IPS-18a (cell line): ENCODE data around the gene SYT12.

Experiments
- H3K27ac ChIP-seq: one replicate; pipeline ENCODE4 v1.5.1; 2013; ENCODE audit warnings: low read length
- H3K27me3 ChIP-seq: one replicate; pipeline ENCODE4 v1.6.1; 2013; ENCODE audit warnings: mild to moderate bottlenecking, low read length; ENCODE audit not compliant: control insufficient read depth, insufficient read depth
- H3K36me3 ChIP-seq: one replicate; pipeline ENCODE4 v1.6.1; 2013; ENCODE audit warnings: low read depth, low read length; ENCODE audit not compliant: control insufficient read depth
- H3K4me1 ChIP-seq: one replicate; pipeline ENCODE4 v1.6.1; 2013; ENCODE audit warnings: low read depth, low read length; ENCODE audit not compliant: control insufficient read depth
- H3K4me3 ChIP-seq: one replicate; pipeline ENCODE4 v1.5.1; 2013; ENCODE audit warnings: low read length
- H3K9ac ChIP-seq: one replicate; pipeline ENCODE4 v1.6.1; 2013; ENCODE audit warnings: mild to moderate bottlenecking, low read length, moderate library complexity
- H3K9me3 ChIP-seq: one replicate; pipeline ENCODE4 v1.6.1; 2013; ENCODE audit warnings: low read depth, low read length; ENCODE audit not compliant: control insufficient read depth

SYT12 gene, protein sequence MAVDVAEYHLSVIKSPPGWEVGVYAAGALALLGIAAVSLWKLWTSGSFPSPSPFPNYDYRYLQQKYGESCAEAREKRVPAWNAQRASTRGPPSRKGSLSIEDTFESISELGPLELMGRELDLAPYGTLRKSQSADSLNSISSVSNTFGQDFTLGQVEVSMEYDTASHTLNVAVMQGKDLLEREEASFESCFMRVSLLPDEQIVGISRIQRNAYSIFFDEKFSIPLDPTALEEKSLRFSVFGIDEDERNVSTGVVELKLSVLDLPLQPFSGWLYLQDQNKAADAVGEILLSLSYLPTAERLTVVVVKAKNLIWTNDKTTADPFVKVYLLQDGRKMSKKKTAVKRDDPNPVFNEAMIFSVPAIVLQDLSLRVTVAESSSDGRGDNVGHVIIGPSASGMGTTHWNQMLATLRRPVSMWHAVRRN

DNA sequence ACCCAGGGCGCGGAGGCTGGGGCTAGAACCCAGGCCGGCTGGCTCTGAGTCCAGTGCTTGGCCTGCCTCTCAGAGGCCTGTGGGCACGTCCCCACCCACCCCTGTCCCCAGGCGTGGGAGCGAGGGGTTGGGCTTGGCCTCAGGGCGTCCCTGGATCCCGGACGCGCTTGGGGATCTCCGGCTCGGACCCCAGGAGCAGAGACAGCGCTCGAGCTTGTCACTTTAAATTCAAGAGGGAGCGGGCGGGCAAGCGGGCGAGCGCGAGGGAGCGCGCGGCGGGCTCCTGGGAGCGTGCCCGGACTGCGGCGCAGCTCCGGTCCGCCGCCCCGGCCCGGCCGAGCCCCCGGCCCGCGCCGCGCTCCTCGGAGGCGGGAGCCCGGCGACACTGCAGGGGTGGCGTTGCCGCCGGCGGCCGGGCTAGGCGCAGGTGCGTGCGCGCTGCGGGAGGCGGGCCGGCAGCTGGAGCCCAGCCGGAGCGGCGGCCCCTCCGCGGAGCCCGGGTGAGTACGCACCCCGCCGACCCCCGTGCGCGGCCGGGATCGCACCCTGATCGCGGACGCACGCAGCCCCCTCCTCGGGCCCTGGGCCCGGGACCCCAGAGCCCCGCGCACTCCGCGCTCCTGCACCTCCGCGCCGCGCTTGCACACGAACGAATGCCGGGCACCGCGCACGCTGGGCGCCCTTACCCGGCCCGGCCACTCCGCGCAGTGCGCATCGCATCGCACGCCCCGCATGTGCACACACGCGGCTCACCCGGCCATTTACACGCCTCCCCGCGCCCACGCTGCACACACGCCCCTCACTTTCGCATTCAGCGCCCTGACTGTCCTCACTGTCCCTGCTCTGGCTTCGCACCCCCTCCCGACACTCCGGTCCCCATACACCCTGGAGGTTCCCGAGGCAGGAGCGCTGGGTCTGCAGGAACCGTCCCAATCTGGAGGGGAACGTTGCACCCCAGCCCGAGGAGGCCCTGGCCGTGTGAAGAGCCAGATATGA lies at the start of gene SYT12:
TSS of gene SYT12 (plus strand) at position 174 of the 996 bp plus-strand sequence. CDS start 7,011 bp downstream, outside the sequence.
- peak within 1 kb of the TSS; percentile 49 for H3K4me3 ChIP-seq
- H3K4me1 ChIP-seq = peaks cover 3% of the 10 kb centered on the region
- H3K9ac ChIP-seq = no peak within 1 kb of the TSS
- H3K27me3 ChIP-seq = peaks cover 36% of the 10 kb centered on the region
- no peak within 1 kb of the TSS for H3K27ac ChIP-seq
- no peaks in the 10 kb centered on the region for H3K36me3 ChIP-seq
- no peaks in the 10 kb centered on the region for H3K9me3 ChIP-seq

DNA sequence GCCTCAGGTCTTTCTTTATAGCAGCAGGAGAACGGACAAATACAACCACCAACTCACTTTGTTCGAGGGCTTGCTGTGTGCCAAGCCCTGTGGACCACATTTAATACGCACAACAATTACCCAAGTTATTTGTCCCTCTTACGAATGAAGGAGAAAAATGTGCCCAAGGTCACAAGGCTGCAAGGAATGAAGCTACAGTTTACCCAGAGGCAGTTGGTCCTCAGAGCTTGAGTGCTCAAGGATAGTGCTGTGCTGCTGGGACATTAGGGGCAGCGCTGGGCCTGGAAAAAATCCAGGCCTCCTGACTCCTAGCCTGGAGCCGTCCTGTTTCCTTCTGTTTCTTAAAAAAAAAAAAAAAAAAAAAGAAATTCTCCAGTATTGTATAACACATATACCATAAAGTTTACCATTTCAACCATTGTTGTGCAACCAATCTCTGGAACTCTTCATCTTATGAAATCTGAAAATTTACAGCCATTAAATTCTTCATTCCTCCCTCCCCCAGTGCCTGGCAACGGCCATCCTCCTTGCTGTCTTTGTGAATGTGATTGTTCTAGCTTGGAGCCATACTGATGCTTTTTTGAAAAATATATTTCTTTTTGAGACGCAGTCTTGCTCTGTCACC lies 48.9 kb upstream of the SYT12 start:
- Histone ChIP-seq H3K4me1 (no peaks in the 10 kb centered on the region), H3K27ac (no peak overlapping the region)

DNA sequence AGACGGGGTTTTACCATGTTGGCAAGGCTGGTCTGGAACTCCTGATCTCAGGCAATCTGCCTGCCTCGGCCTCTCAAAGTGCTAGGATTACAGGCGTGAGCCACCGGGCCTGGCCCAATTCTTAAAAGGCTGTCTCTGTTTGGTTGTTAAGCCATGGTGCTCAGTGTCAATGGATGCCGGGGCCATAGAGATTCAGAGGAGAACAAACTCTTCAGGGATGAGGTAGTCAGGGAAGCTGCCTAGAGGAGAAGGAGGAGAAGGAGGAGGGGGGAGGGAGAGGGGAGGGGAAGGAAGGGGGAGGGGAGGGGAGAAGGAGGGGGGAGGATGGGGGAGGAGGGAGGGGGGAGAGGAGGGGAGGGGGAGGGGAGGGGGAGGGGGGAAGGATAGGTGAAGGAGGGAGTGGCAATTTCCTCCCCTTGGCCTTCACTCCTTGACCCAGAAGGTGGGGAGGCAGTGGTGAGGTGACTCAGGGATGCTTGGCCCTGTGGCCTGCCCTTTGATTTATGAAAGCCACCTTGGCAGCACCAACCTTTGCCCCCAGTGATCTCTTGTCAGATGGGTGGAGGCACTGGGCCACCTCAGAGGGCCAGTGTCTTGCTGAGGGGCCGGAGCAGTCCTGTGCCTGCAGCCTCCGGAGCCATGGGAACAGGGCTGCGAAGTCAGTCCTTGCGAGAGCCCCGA lies 48.1 kb upstream of the SYT12 start, which contains the start of gene C11orf86:
TSS of gene C11orf86 (plus strand) at position 581 of the 681 bp plus-strand sequence. CDS start at position 640, 59 bp downstream.
- H3K27ac ChIP-seq = no peak within 1 kb of the TSS
- no peaks in the 10 kb centered on the region for H3K4me1 ChIP-seq
- H3K36me3 ChIP-seq = no peaks in the 10 kb centered on the region
- no peaks in the 10 kb centered on the region for H3K9me3 ChIP-seq
- no peaks in the 10 kb centered on the region for H3K27me3 ChIP-seq
- H3K9ac ChIP-seq = no peak within 1 kb of the TSS
- H3K4me3 ChIP-seq = no peak within 1 kb of the TSS

More for the DNA sequence above, 48.9 kb upstream of the SYT12 start:
- Histone ChIP-seq H3K9ac (no peak overlapping the region), H3K27me3 (no peaks in the 10 kb centered on the region), H3K4me3 (no peak overlapping the region), H3K9me3 (no peaks in the 10 kb centered on the region), H3K36me3 (no peaks in the 10 kb centered on the region)

DNA sequence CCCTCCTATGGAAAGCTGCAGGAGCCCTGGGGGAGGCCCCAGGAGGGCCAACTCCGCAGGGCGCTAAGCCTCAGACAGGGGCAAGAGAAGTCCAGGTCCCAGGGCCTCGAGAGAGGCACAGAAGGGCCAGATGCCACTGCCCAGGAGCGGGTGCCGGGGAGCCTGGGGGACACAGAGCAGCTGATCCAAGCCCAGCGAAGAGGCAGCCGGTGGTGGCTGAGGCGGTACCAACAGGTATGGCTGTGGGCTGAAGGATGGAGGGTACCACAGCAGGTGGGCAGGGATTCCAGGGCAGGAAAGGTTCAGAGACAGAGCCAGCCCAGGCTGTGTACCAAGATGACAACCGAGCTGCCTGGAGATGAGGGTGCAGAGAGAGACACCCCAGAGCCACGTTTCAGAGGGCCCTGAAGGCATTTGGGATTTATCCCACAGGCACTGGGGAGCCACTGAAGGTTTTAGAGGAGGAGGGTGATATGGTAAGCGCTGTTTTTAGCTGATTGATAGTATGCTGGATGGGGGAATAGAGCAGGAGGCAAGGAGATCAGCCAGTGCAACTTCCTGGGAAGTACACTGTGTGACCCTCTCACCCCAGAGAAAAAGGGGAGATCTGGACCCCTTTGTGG lies 47.4 kb upstream of the SYT12 start:
- H3K4me1 ChIP-seq = no peaks in the 10 kb centered on the region
- no peaks in the 10 kb centered on the region for H3K9me3 ChIP-seq
- H3K4me3 ChIP-seq = no peak overlapping the region
- no peaks in the 10 kb centered on the region for H3K36me3 ChIP-seq
- no peak overlapping the region for H3K9ac ChIP-seq
- H3K27me3 ChIP-seq = no peaks in the 10 kb centered on the region
- H3K27ac ChIP-seq = no peak overlapping the region

DNA sequence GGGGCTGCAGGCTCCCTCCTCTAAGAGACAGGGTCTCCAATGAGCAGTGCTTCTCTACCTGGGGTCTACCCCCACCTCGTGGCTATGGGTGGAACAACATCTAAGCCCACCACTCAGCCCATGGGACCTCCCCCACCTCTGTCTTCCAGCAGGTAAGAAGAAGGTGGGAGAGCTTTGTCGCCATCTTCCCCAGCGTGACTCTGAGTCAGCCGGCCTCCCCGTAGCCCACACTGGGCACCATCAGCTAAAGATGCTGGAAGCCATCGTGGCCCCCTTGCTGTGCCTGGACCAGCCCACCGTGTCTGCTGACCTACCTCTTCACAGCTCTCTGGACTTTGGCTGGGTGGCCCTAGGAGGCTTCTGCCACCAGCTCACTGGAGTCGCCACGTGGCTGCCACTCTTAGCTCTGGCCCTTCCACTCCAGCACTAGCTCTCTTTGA lies 46.9 kb upstream of the SYT12 start:
- Histone ChIP-seq H3K27me3 (no peaks in the 10 kb centered on the region), H3K4me3 (no peak overlapping the region), H3K4me1 (no peaks in the 10 kb centered on the region), H3K36me3 (no peaks in the 10 kb centered on the region), H3K9me3 (no peaks in the 10 kb centered on the region), H3K9ac (no peak overlapping the region), H3K27ac (no peak overlapping the region)

DNA sequence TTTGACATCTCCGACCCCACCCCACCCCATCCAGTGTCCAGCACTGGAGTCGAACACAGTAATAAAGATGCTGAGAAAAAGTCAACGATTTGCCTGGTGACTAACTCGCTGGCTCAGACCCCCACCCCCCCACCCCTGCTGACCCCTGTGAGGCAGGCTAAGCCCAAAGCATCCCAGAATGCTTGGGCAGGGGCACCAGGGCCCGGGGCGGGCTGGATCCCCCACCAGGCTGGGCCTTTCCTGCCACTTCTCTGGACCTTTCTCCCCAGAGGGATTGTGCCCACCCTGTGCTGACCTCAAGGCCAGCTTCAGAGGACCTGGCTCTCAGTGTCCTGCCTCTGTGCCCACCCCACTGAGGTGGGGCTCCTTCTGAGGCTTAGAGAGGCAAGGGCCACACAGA lies 46.0 kb upstream of the SYT12 start:
- Histone ChIP-seq H3K9me3 (no peaks in the 10 kb centered on the region), H3K9ac (no peak overlapping the region), H3K4me3 (no peak overlapping the region), H3K36me3 (no peaks in the 10 kb centered on the region), H3K27ac (no peak overlapping the region), H3K4me1 (no peaks in the 10 kb centered on the region), H3K27me3 (no peaks in the 10 kb centered on the region)

DNA sequence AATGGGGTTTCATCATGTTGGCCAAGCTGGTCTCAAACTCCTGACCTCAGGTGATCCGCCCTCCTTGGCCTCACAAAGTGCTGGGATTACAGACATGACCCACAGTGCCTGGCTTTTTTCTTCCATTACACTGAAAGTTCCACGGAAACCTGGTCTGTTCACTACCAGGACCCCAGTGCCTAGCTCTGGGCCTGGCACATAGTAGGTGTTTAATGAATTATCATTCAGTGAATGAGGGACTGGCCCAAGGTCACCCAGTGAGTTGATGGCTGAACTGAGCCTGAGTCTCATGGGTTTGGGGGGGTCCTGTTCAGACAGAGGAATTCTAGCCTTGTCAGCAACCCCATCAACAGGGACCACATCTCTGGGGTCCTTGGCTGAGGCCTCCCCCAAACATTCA lies 44.7 kb upstream of the SYT12 start:
- H3K4me1 ChIP-seq = no peaks in the 10 kb centered on the region
- no peaks in the 10 kb centered on the region for H3K27me3 ChIP-seq
- H3K36me3 ChIP-seq = no peaks in the 10 kb centered on the region
- no peak overlapping the region for H3K4me3 ChIP-seq
- no peak overlapping the region for H3K9ac ChIP-seq
- H3K9me3 ChIP-seq = no peaks in the 10 kb centered on the region
- no peak overlapping the region for H3K27ac ChIP-seq

DNA sequence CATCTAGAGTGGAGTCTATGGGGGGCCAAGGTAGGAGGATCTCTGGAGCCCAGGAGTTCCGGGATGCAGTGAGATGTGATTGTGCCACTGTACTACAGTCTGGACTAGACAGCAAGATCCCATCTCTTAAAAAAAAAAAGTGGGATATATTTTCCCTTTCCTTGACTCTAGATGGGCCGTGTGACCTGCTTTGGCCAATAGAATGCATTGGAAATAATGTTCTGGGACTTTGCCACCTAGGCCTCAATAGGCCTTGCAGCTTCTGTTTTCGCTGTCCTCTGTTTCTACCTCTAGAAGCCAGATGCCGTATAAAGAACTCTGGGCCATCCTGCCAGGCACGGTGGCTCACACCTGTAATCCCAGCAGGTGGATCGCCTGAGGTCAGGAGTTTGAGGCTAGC lies 44.2 kb upstream of the SYT12 start:
- Histone ChIP-seq H3K4me3 (no peak overlapping the region), H3K4me1 (no peaks in the 10 kb centered on the region), H3K9ac (no peak overlapping the region), H3K36me3 (no peaks in the 10 kb centered on the region), H3K9me3 (no peaks in the 10 kb centered on the region), H3K27ac (no peak overlapping the region), H3K27me3 (no peaks in the 10 kb centered on the region)

DNA sequence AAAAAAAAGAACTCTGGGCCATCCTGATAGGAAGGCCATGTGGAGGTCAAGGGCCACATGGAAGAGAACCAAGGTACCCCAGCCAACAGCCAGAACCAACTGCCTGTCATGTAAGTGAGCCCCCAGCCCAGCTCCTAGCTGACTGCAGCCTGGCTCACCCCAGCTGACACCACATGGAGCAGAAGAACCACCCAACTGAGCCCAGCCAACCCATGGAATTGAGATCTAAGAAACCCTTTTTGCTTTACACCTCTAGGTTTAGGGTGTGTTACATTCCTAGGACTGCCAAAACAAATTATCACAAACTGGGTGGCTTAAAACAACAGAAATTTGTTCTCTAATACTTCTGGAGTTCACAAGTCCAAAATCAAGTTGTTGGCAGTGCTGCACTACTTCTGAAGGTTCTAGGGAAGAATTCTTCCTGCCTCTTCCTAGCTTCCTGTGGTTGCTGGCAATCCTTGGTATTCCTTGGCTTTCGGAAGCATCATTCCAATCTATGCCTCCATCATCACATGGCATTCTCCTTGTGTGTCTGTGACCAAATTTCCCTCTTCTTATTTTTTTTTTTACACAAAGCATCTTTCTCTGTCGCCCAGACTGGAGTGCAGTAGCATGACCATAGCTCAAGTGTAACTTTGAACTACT lies 43.5 kb upstream of the SYT12 start:
- Histone ChIP-seq H3K27me3 (no peaks in the 10 kb centered on the region), H3K36me3 (no peaks in the 10 kb centered on the region), H3K9me3 (no peaks in the 10 kb centered on the region), H3K9ac (no peak overlapping the region), H3K4me3 (no peak overlapping the region), H3K4me1 (no peaks in the 10 kb centered on the region), H3K27ac (no peak overlapping the region)

DNA sequence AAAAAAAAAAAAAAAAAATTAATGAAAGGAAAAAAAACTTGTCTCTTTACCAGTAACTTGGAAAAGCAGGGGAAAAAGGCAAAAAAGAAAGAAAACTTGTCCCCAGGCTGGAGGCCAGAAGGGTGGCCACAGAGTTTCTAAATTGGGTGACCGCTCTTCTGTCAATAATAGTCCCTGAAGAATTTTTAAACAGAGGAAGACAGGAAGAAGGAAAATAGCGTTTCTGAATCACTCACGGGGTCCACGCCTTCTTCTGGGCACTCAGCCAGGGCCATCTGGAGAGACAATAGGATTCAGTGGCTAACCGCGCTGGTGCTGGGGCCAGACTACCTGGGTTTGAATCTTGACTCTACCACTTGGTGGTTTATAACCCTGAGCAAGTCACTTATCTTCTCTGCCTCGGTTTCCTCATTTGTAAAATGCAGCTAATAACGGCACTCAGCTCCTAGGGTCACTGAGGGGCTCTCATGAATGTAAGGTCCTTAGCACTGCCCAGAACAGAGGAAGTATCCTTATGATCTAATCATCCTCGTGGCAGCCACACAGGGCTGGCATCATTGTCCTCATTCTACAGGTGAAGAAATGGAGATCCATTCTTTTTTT lies 40.9 kb upstream of the SYT12 start:
- no peaks in the 10 kb centered on the region for H3K36me3 ChIP-seq
- H3K4me3 ChIP-seq = no peak overlapping the region
- no peak overlapping the region for H3K9ac ChIP-seq
- no peaks in the 10 kb centered on the region for H3K27me3 ChIP-seq
- no peaks in the 10 kb centered on the region for H3K4me1 ChIP-seq
- H3K9me3 ChIP-seq = no peaks in the 10 kb centered on the region
- no peak overlapping the region for H3K27ac ChIP-seq
